H4 (cell line): ENCODE data around the gene CARD10. TPM values are rescaled to one million over a fixed set of nuclear protein-coding genes. Genes with fewer than 3 reads are reported as not detected.
A peak's percentile ranks its signal among the peaks of the same experiment; 100 is the strongest.
"Not testable (repeated sequence)": the region's sequence is repeated elsewhere in the genome, so short reads cannot be mapped to it uniquely, and the experiment has no call there.

Source experiments
- DNase-seq: peaks from one replicate; pipeline ENCODE4 v3.0.0-alpha.2; 2015; ENCODE audit warnings: low spot score
- total RNA-seq: library from RNA; depleted of rRNA; stranded (reverse); fragments of >200 nt; shearing (Covaris generic); gene quantifications from 2 replicates; pipeline ENCODE4 v1.2.3, GENCODE V29; 2014

The CARD10 gene
- total RNA-seq, 1 experiment from 2014 or later, result 2.8 TPM

- not testable (repeated sequence) for DNase-seq
These were observed 51.0 kb downstream of the CARD10 start for GRCh38 chr22:37468201-37468695.

- no peak for DNase-seq
These were observed 51.7 kb downstream of the CARD10 start for GRCh38 chr22:37467391-37467955.

GRCh38 chr22:37464181-37464580 is 55.0 kb downstream of the CARD10 start:
- DNase-seq, result no peak

- no peak for DNase-seq
These were observed 56.2 kb downstream of the CARD10 start for GRCh38 chr22:37462983-37463382.

GRCh38 chr22:37462436-37462835 is 56.8 kb downstream of the CARD10 start:
- DNase-seq, result no peak

- DNase-seq, result no peak
These were observed 57.3 kb downstream of the CARD10 start for GRCh38 chr22:37461961-37462360.

GRCh38 chr22:37460684-37461083 is 58.5 kb downstream of the CARD10 start:
- no peak for DNase-seq

- DNase-seq, result no peak
These were observed 60.0 kb downstream of the CARD10 start for GRCh38 chr22:37459206-37459605.

GRCh38 chr22:37457093-37457893 is 61.9 kb downstream of the CARD10 start:
- DNase-seq, result peak; percentile 56

GRCh38 chr22:37456346-37456745 is 62.9 kb downstream of the CARD10 start:
- no peak for DNase-seq

GRCh38 chr22:37455896-37456295 is 63.3 kb downstream of the CARD10 start:
- DNase-seq, result no peak

- peak; percentile 75 for DNase-seq
These were observed 64.1 kb downstream of the CARD10 start for GRCh38 chr22:37454857-37455686.

- no peak for DNase-seq
These were observed 65.5 kb downstream of the CARD10 start for GRCh38 chr22:37453696-37454095.

- no peak for DNase-seq
These were observed 68.0 kb downstream of the CARD10 start for GRCh38 chr22:37451218-37451617.

- DNase-seq, result no peak
These were observed 69.7 kb downstream of the CARD10 start for GRCh38 chr22:37449331-37450001.

- no peak for DNase-seq
These were observed 70.6 kb downstream of the CARD10 start for GRCh38 chr22:37448516-37449127.

GRCh38 chr22:37445501-37445900 is 73.7 kb downstream of the CARD10 start:
- DNase-seq, result no peak

- DNase-seq, result no peak
These were observed 75.2 kb downstream of the CARD10 start for GRCh38 chr22:37443977-37444376.

GRCh38 chr22:37443086-37443485 is 76.1 kb downstream of the CARD10 start:
- no peak for DNase-seq

GRCh38 chr22:37442537-37442936 is 76.7 kb downstream of the CARD10 start:
- peak; percentile 59 for DNase-seq

GRCh38 chr22:37442135-37442534 is 77.1 kb downstream of the CARD10 start:
- DNase-seq, result no peak
